PC-9 (cell line): ENCODE results near the gene ACTN1. TPM values are rescaled to one million over a fixed set of nuclear protein-coding genes. Genes with fewer than 3 reads are reported as not detected.

Experiments used
- BruUV-seq: library from RNA; stranded (reverse); fragments of 400-500 nt; replicated peaks from 2 replicates; lab custom pipeline; 2021; lab: Mats Ljungman, UMichigan
- CTCF ChIA-PET: fragments of 300-600 bp; sonication (Branson Sonifier 250); formaldehyde crosslinking; loops from one replicate; lab custom pipeline; 2022; ENCODE audit warnings: antibody characterized with exemption; lab: Charles Lee
- POLR2A ChIA-PET: fragments of 300-600 bp; sonication (Branson Sonifier 250); formaldehyde crosslinking; loops from one replicate; lab custom pipeline; 2022; ENCODE audit warnings: antibody characterized with exemption; ENCODE audit not compliant: unreplicated experiment; lab: Charles Lee
- DNase-seq, 2 experiments: peaks; one replicate each; pipeline versions ENCODE4 v3.0.0 to v3.0.0-alpha.2; 2015 to 2022; ENCODE audit warnings: mixed read lengths in 1 of 2
- H2AFZ ChIP-seq: fragments of 200-600 bp; sonication (generic); 2 replicates; pipeline ENCODE4 v1.8.1; 2017; ENCODE audit warnings: antibody characterized with exemption
- H3F3A ChIP-seq: fragments of 200-600 bp; sonication (generic); 2 replicates; pipeline ENCODE4 v1.8.1; 2017; ENCODE audit warnings: antibody characterized with exemption, mild to moderate bottlenecking, low read depth; ENCODE audit not compliant: insufficient read depth
- H3K27ac ChIP-seq: fragments of 200-600 bp; sonication (generic); 2 replicates; pipeline ENCODE4 v1.6.1; 2016; ENCODE audit warnings: mixed run types
- H3K27me3 ChIP-seq: fragments of 200-600 bp; sonication (generic); 2 replicates; pipeline ENCODE4 v1.6.1; 2016; ENCODE audit warnings: low read depth, mixed run types; ENCODE audit not compliant: insufficient read depth
- H3K36me3 ChIP-seq: fragments of 200-600 bp; sonication (generic); 2 replicates; pipeline ENCODE4 v1.6.1; 2016; ENCODE audit warnings: low read depth, mixed run types
- H3K4me1 ChIP-seq: fragments of 200-600 bp; sonication (generic); replicated peaks from 2 replicates; pipeline ENCODE4 v1.6.1; 2016; ENCODE audit warnings: mixed run types; ENCODE audit not compliant: insufficient read depth
- H3K4me2 ChIP-seq: fragments of 200-600 bp; sonication (generic); 2 replicates; pipeline ENCODE4 v1.6.1; 2017; ENCODE audit warnings: mixed run types
- H3K4me3 ChIP-seq: fragments of 200-600 bp; sonication (generic); 2 replicates; pipeline ENCODE4 v1.6.1; 2016; ENCODE audit warnings: mixed run types
- H3K79me2 ChIP-seq: fragments of 200-600 bp; sonication (generic); 2 replicates; pipeline ENCODE4 v1.6.1; 2017; ENCODE audit warnings: low read depth, mixed run types
- H3K9me2 ChIP-seq: fragments of 200-600 bp; sonication (generic); 2 replicates; pipeline ENCODE4 v1.8.1; 2017; ENCODE audit warnings: mild to moderate bottlenecking; ENCODE audit not compliant: insufficient read depth
- H3K9me3 ChIP-seq: fragments of 200-600 bp; sonication (generic); 2 replicates; pipeline ENCODE4 v1.8.1; 2016; ENCODE audit warnings: low read depth; ENCODE audit not compliant: insufficient read depth
- H4K20me1 ChIP-seq: fragments of 200-600 bp; sonication (generic); 2 replicates; pipeline ENCODE4 v1.8.1; 2017; ENCODE audit not compliant: insufficient read depth
- EZH2 ChIP-seq: fragments of 200-600 bp; sonication (generic); IDR thresholded peaks from 2 replicates; pipeline ENCODE4 v1.8.0; 2017; ENCODE audit warnings: antibody characterized with exemption, low read depth
- intact Hi-C: fragments of 100-400 bp; cut with micrococcal nuclease; formaldehyde crosslinking; loops from one replicate; pipeline ENCODE4 v1.10.0; 2022; ENCODE audit not compliant: unreplicated experiment
- total RNA-seq: library from RNA; stranded (reverse); gene quantifications from 2 replicates; pipeline ENCODE4 v1.2.3, GENCODE V29; 2021
- TF ChIP-seq, protein P1 (sequence below): fragments of 200-600 bp; sonication (generic); conservative IDR thresholded peaks from 2 replicates; pipeline ENCODE4 v1.6.1; 2017; ENCODE audit warnings: mixed run types, antibody characterized with exemption, mild to moderate bottlenecking, moderate library complexity

Gene ACTN1
- total RNA-seq, 1 experiment from 2014 or later = 314 TPM

DNA sequence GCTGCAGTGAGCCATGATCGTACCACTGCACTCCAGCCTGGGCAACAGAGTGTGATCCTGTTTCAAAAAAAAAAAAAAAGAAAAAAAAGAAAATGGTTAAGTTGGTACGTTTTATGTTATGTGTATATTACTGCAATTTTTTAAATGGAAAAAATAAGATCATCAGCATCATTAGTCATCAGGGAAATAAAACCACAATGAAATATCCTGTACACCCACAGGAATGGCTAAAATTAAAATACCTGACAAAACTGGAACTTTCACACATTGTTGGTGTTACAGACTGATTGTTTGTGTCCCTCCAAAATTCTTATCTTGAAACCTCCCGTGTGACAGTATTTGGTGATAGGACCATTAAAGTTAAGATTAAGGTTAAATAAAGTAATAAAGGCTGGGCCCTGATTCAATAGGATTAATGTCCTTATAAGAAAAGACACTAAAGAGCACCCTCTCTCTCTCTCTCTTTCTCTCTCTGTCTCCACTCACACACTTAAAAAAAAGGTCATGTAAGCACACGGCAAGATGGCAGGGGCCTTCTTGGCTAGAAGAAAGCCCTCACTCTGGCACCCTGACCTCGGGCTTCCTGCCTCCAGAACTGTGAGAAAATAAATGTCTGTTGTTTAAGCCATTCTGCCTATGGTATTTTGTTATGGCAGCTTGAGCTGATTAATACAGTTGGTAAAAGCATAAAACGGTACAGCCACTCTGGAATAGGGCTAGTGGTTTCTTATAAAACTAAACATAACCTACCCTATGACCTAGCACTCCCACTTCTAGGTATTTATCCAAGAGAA lies 137.9 kb downstream of the ACTN1 start:
- H3F3A ChIP-seq = no peaks in the 10 kb centered on the region
- TF ChIP-seq, protein P1, sequence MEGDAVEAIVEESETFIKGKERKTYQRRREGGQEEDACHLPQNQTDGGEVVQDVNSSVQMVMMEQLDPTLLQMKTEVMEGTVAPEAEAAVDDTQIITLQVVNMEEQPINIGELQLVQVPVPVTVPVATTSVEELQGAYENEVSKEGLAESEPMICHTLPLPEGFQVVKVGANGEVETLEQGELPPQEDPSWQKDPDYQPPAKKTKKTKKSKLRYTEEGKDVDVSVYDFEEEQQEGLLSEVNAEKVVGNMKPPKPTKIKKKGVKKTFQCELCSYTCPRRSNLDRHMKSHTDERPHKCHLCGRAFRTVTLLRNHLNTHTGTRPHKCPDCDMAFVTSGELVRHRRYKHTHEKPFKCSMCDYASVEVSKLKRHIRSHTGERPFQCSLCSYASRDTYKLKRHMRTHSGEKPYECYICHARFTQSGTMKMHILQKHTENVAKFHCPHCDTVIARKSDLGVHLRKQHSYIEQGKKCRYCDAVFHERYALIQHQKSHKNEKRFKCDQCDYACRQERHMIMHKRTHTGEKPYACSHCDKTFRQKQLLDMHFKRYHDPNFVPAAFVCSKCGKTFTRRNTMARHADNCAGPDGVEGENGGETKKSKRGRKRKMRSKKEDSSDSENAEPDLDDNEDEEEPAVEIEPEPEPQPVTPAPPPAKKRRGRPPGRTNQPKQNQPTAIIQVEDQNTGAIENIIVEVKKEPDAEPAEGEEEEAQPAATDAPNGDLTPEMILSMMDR = no peak
- no peak for TF ChIP-seq EZH2
- H3K27me3 ChIP-seq = no peaks in the 10 kb centered on the region
- H2AFZ ChIP-seq = no peak overlapping the region
- H3K9me3 ChIP-seq = peaks cover 4% of the 10 kb centered on the region
- POLR2A ChIA-PET = no interaction called here
- CTCF ChIA-PET = interaction anchor here (0.6 kb wide), 1 partner anchor 282 kb away, joined by 3 read pairs; no protein-coding TSS in a partner anchor
- H3K4me3 ChIP-seq = no peak overlapping the region
- BruUV-seq = no TSS peak
- H3K79me2 ChIP-seq = no peaks in the 10 kb centered on the region
- no peak overlapping the region for H3K27ac ChIP-seq
- no peak for DNase-seq
- peaks cover 24% of the 10 kb centered on the region for H3K36me3 ChIP-seq
- H3K4me1 ChIP-seq = no peaks in the 10 kb centered on the region
- no peak overlapping the region for H3K4me2 ChIP-seq
- H3K9me2 ChIP-seq = no peaks in the 10 kb centered on the region
- H4K20me1 ChIP-seq = no peaks in the 10 kb centered on the region
- intact Hi-C loops = loop anchor here (5.0 kb wide), 2 partner anchors 899 to 1004 kb away; no protein-coding TSS in a partner anchor

DNA sequence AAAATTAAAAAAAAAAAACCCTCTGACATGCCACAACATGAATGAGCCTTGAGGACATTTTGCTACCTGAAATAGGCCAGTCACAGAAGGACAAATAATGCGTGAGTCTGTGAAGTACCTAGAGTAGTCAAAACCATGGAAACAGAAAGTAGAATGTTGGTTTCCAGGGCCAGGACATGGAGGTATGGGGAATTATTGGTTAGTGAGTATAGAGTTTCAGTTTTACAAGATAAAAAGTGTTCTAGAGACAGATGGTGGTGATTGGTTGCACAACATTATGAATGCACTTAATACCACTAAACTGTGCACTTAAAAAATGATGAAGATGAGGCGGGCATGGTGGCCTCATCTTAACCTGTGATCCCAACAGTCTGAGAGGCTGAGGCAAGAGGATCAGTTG lies 138.6 kb downstream of the ACTN1 start:
- H3K27me3 ChIP-seq = no peaks in the 10 kb centered on the region
- no peaks in the 10 kb centered on the region for H3F3A ChIP-seq
- peaks cover 29% of the 10 kb centered on the region for H3K36me3 ChIP-seq
- ChIA-PET POLR2A (no interaction called here), CTCF (interaction anchor here (0.6 kb wide), 1 partner anchor 283 kb away, joined by 3 read pairs; no protein-coding TSS in a partner anchor)
- no peaks in the 10 kb centered on the region for H3K4me1 ChIP-seq
- H2AFZ ChIP-seq = no peak overlapping the region
- H3K79me2 ChIP-seq = no peaks in the 10 kb centered on the region
- H3K9me3 ChIP-seq = peaks cover 12% of the 10 kb centered on the region
- H3K4me3 ChIP-seq = no peak overlapping the region
- BruUV-seq = no TSS peak
- intact Hi-C loops = loop anchor here (5.0 kb wide), 2 partner anchors 898 to 1003 kb away; no protein-coding TSS in a partner anchor
- no peak for DNase-seq
- no peaks in the 10 kb centered on the region for H4K20me1 ChIP-seq
- no peak overlapping the region for H3K4me2 ChIP-seq
- no peak overlapping the region for H3K27ac ChIP-seq
- H3K9me2 ChIP-seq = no peaks in the 10 kb centered on the region
- TF ChIP-seq EZH2 = no peak
- TF ChIP-seq, protein P1 = no peak

DNA sequence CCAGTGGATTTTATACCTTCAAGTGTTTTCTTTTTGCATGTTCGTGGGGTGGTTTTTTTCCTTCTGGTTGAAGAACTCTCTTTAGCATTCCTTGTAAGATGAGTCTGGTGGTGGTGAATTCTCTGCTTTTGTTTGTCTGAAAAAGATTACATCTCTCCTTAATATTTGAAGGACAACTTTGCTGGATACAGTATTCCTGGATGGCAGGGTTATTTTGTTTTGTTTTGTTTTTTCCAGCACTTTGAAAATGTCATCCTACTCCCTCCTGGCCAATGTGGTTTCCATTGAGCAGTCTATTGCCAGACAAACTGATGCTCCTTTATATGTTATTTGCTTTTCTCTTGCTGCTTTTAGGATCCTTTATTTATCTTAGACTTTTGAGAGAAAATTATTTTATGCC lies 143.0 kb downstream of the ACTN1 start:
- Histone ChIP-seq H3K9me3 (peaks cover 13% of the 10 kb centered on the region), H3K4me2 (no peak overlapping the region), H3K36me3 (peaks cover 29% of the 10 kb centered on the region), H3K4me1 (no peaks in the 10 kb centered on the region), H3K9me2 (no peaks in the 10 kb centered on the region), H3K4me3 (no peak overlapping the region), H2AFZ (no peak overlapping the region), H3F3A (0 out of 2 replicates have a peak, but pooled peaks cover 3% of the 10 kb centered on the region), H3K27ac (no peak overlapping the region), H3K27me3 (no peaks in the 10 kb centered on the region), H3K79me2 (no peaks in the 10 kb centered on the region), H4K20me1 (no peaks in the 10 kb centered on the region)
- intact Hi-C loops = no loop called here
- ChIA-PET POLR2A (no interaction called here), CTCF (no interaction called here)
- DNase-seq = no peak
- no TSS peak for BruUV-seq
- TF ChIP-seq, protein P1 = no peak
- no peak for TF ChIP-seq EZH2
